Sigmoid colon (tissue), 4 donors: ENCODE measurements around the gene PPP2R2B.

ENCODE experiments used
- EP300 ChIP-seq, 4 donors: sonication (generic); formaldehyde crosslinking; IDR thresholded peaks; one replicate each; pipeline ENCODE4 v1.6.1; 2017; ENCODE audit warnings: antibody characterized with exemption in 4 of 4
- POLR2A ChIP-seq, 2 donors: fragments of 450-650 bp; IDR thresholded peaks; one replicate each; pipeline ENCODE4 v1.6.1; 2016; ENCODE audit warnings: antibody characterized with exemption in 2 of 2, mild to moderate bottlenecking in 2 of 2, moderate library complexity in 2 of 2
- POLR2AphosphoS5 ChIP-seq, 4 donors: sonication (generic); formaldehyde crosslinking; IDR thresholded peaks; one replicate each; pipeline ENCODE4 v1.6.1; 2017; ENCODE audit warnings: antibody characterized with exemption in 4 of 4
- TF ChIP-seq, protein P1 (sequence below), 4 experiments: fragments of 450-650 bp in 3 of 4; fragments of 200-600 bp in 1 of 4; IDR thresholded peaks; one replicate each; pipeline ENCODE4 v1.5.1; 2016 to 2019; ENCODE audit warnings: antibody characterized with exemption in 4 of 4, mild to moderate bottlenecking in 3 of 4, moderate library complexity in 2 of 4

DNA sequence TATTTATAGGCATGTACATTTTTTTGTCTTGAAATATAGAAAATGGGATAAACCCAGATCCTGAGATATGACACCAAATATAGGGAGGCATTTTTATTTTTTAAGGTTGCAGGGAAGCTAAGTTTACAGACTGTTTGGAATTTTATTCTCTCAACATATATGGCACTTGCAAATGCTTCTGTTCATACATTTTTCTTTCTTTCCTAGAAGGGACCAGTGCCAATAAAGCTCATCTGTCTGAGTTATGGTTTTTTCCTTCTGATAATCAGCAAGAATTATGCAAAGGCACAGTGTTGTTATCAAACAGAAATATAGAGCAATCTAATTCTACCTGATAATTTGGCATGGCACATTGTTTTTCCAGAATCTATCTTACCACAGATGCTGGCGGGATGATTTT is 205.7 kb downstream of the PPP2R2B start:
- TF ChIP-seq, protein P1, sequence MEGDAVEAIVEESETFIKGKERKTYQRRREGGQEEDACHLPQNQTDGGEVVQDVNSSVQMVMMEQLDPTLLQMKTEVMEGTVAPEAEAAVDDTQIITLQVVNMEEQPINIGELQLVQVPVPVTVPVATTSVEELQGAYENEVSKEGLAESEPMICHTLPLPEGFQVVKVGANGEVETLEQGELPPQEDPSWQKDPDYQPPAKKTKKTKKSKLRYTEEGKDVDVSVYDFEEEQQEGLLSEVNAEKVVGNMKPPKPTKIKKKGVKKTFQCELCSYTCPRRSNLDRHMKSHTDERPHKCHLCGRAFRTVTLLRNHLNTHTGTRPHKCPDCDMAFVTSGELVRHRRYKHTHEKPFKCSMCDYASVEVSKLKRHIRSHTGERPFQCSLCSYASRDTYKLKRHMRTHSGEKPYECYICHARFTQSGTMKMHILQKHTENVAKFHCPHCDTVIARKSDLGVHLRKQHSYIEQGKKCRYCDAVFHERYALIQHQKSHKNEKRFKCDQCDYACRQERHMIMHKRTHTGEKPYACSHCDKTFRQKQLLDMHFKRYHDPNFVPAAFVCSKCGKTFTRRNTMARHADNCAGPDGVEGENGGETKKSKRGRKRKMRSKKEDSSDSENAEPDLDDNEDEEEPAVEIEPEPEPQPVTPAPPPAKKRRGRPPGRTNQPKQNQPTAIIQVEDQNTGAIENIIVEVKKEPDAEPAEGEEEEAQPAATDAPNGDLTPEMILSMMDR (IDR thresholded peaks at IDR 0.05): no peak
- TF ChIP-seq POLR2AphosphoS5 (IDR thresholded peaks at IDR 0.05): no peak
- TF ChIP-seq EP300 (IDR thresholded peaks at IDR 0.05): no peak
- no peak for TF ChIP-seq POLR2A (IDR thresholded peaks at IDR 0.05)
